Esophagus squamous epithelium (tissue), 4 donors: ENCODE measurements around the gene TRIM13.

Experiments used
- POLR2A ChIP-seq, 4 donors: fragments of 450-650 bp; IDR thresholded peaks; one replicate each; pipeline ENCODE4 v1.6.1; 2017; ENCODE audit warnings: antibody characterized with exemption in 4 of 4, mild to moderate bottlenecking in 4 of 4, moderate library complexity in 3 of 4
- TF ChIP-seq, protein P1 (sequence below), 6 experiments: fragments of 450-650 bp in 4 of 6; fragments of 200-600 bp in 2 of 6; sonication (generic) in 2 of 6; IDR thresholded peaks; one replicate each; pipeline ENCODE4 v1.5.1; 2016 to 2019; ENCODE audit warnings: antibody characterized with exemption in 6 of 6, mild to moderate bottlenecking in 4 of 6, moderate library complexity in 4 of 6

DNA sequence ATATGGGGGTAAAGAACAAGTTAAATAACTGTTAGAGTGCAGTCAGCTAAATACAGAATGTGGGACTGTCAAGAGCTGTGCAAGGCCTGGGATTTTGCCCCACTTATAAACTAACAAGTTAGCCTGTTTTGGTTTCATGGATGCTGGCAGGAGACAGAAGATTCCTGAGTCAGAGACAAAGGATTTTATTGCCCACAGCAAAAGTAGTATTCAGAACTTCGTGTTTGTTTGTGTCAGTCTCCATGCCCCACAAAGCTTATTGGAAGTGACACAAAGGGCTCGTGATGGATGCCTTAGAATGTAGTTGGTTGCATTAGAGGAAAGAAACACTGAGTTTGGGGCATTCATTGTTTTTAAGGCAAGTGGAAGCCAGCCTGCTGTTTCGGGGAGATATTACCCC is 38.5 kb upstream of the TRIM13 start:
- TF ChIP-seq, protein P1, sequence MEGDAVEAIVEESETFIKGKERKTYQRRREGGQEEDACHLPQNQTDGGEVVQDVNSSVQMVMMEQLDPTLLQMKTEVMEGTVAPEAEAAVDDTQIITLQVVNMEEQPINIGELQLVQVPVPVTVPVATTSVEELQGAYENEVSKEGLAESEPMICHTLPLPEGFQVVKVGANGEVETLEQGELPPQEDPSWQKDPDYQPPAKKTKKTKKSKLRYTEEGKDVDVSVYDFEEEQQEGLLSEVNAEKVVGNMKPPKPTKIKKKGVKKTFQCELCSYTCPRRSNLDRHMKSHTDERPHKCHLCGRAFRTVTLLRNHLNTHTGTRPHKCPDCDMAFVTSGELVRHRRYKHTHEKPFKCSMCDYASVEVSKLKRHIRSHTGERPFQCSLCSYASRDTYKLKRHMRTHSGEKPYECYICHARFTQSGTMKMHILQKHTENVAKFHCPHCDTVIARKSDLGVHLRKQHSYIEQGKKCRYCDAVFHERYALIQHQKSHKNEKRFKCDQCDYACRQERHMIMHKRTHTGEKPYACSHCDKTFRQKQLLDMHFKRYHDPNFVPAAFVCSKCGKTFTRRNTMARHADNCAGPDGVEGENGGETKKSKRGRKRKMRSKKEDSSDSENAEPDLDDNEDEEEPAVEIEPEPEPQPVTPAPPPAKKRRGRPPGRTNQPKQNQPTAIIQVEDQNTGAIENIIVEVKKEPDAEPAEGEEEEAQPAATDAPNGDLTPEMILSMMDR (IDR thresholded peaks at IDR 0.05), result no peak
- no peak for TF ChIP-seq POLR2A (IDR thresholded peaks at IDR 0.05)
